SK-N-SH (cell line): ENCODE measurements around the gene VTN. TPM values are rescaled to one million over a fixed set of nuclear protein-coding genes. Genes with fewer than 3 reads are reported as not detected.

Source experiments
- CTCF ChIA-PET: fragments of 300-600, 350-600 bp; formaldehyde crosslinking; extraction: SDS; loops from one replicate; lab custom pipeline; 2021; lab: Yijun Ruan, JAX
- POLR2A ChIA-PET: fragments of 350-600 bp; sonication (Branson Sonifier 250); formaldehyde crosslinking; extraction: SDS; loops from one replicate; lab custom pipeline; 2020; ENCODE audit warnings: antibody characterized with exemption, inconsistent platforms; lab: Yijun Ruan, JAX
- DNase-seq: peaks from one replicate; pipeline ENCODE4 v3.0.0; 2012
- H2AFZ ChIP-seq: fragments of 200-600 bp; sonication (generic); 2 replicates; pipeline ENCODE4 v1.8.1; 2016; ENCODE audit warnings: antibody characterized with exemption, mild to moderate bottlenecking, low read depth
- H3F3A ChIP-seq: fragments of 200-600 bp; sonication (generic); replicated peaks from 2 replicates; pipeline ENCODE3; 2016; ENCODE audit warnings: antibody characterized with exemption, mild to moderate bottlenecking; ENCODE audit not compliant: insufficient read depth
- H3K27ac ChIP-seq, 2 experiments: fragments of 200-500 bp in 1 of 2; fragments of 200-600 bp in 1 of 2; sonication (Bioruptor generic) in 1 of 2; sonication (generic), shearing (Covaris generic) in 1 of 2; 2 replicates each; pipeline versions ENCODE4 v1.5.1 to v1.6.1; 2014 to 2016; ENCODE audit warnings: low read depth in 2 of 2, inconsistent platforms in 1 of 2, low read length in 1 of 2, mild to moderate bottlenecking in 1 of 2, mixed read lengths in 1 of 2
- H3K27me3 ChIP-seq: fragments of 200-600 bp; sonication (generic), shearing (Covaris generic); 2 replicates; pipeline ENCODE4 v1.6.1; 2016; ENCODE audit warnings: mixed run types; ENCODE audit not compliant: insufficient read depth
- H3K36me3 ChIP-seq, 2 experiments: fragments of 200-500 bp in 1 of 2; fragments of 200-600 bp in 1 of 2; sonication (Bioruptor generic) in 1 of 2; sonication (generic) in 1 of 2; replicated peaks in 1 of 2; 2 replicates each; pipeline versions ENCODE3 to v1.5.1; 2014 to 2016; ENCODE audit warnings: low read length in 1 of 2, mild to moderate bottlenecking in 1 of 2; ENCODE audit not compliant: insufficient read depth in 2 of 2, control insufficient read depth in 1 of 2
- H3K4me1 ChIP-seq, 2 experiments: fragments of 200-500 bp in 1 of 2; fragments of 200-600 bp in 1 of 2; sonication (Bioruptor generic) in 1 of 2; sonication (generic), shearing (Covaris generic) in 1 of 2; 2 replicates each; pipeline versions ENCODE4 v1.5.1 to v1.6.1; 2014 to 2016; ENCODE audit warnings: low read depth in 1 of 2, low read length in 1 of 2, mixed run types in 1 of 2; ENCODE audit not compliant: insufficient read depth in 2 of 2, control insufficient read depth in 1 of 2
- H3K4me2 ChIP-seq: fragments of 200-600 bp; sonication (generic), shearing (Covaris generic); 2 replicates; pipeline ENCODE4 v1.6.1; 2017; ENCODE audit warnings: mixed run types
- H3K4me3 ChIP-seq, 2 experiments: fragments of 200-500 bp in 1 of 2; fragments of 200-600 bp in 1 of 2; sonication (Bioruptor generic) in 1 of 2; sonication (generic), shearing (Covaris generic) in 1 of 2; 2 replicates each; pipeline versions ENCODE4 v1.5.1 to v1.8.1; 2014 to 2016; ENCODE audit warnings: low read depth in 2 of 2, inconsistent platforms in 1 of 2, low read length in 1 of 2, mild to moderate bottlenecking in 1 of 2, mixed read lengths in 1 of 2, moderate library complexity in 1 of 2
- H3K79me2 ChIP-seq: fragments of 200-600 bp; sonication (generic); 2 replicates; pipeline ENCODE4 v1.8.1; 2017; ENCODE audit warnings: mild to moderate bottlenecking; ENCODE audit not compliant: insufficient read depth
- H3K9ac ChIP-seq: fragments of 200-600 bp; sonication (generic); 2 replicates; pipeline ENCODE4 v1.6.1; 2017; ENCODE audit warnings: mixed run types
- H3K9me2 ChIP-seq: fragments of 200-600 bp; sonication (generic); 2 replicates; pipeline ENCODE4 v1.6.1; 2017; ENCODE audit warnings: mixed run types
- H3K9me3 ChIP-seq: fragments of 200-600 bp; sonication (generic); 2 replicates; pipeline ENCODE4 v1.6.1; 2017; ENCODE audit warnings: mixed run types, mild to moderate bottlenecking, moderate library complexity
- H4K20me1 ChIP-seq: fragments of 200-600 bp; sonication (generic); 2 replicates; pipeline ENCODE4 v1.6.1; 2017; ENCODE audit warnings: mild to moderate bottlenecking, mixed run types; ENCODE audit not compliant: insufficient read depth
- CHD2 ChIP-seq: fragments of 150-350 bp; IDR thresholded peaks from 2 replicates; pipeline ENCODE4 v1.6.1; 2018; ENCODE audit warnings: low read length; ENCODE audit not compliant: partially characterized antibody
- ELF1 ChIP-seq: IDR thresholded peaks from 2 replicates; pipeline ENCODE4 v1.4.0; 2012
- EZH2phosphoT487 ChIP-seq: fragments of 200-600 bp; sonication (generic); IDR thresholded peaks from 2 replicates; pipeline ENCODE4 v1.6.1; 2017; ENCODE audit warnings: low read depth, mixed run types, mild to moderate bottlenecking, antibody characterized with exemption, moderate library complexity, borderline replicate concordance
- FOSL2 ChIP-seq: IDR thresholded peaks from 2 replicates; pipeline ENCODE4 v1.4.0; 2012; ENCODE audit warnings: low read depth, mild to moderate bottlenecking, moderate library complexity, borderline replicate concordance
- JUND ChIP-seq: IDR thresholded peaks from 2 replicates; pipeline ENCODE4 v1.4.0; 2012
- MEF2A ChIP-seq: IDR thresholded peaks from 2 replicates; pipeline ENCODE4 v1.4.0; 2012; ENCODE audit warnings: low read depth, borderline replicate concordance
- MXI1 ChIP-seq: IDR thresholded peaks from 2 replicates; pipeline ENCODE4 v1.6.1; 2012; ENCODE audit warnings: mild to moderate bottlenecking, low read depth, low read length, improper control_type of control experiment
- NFIC ChIP-seq: IDR thresholded peaks from 2 replicates; pipeline ENCODE4 v1.4.0; 2012; ENCODE audit warnings: borderline replicate concordance
- NRF1 ChIP-seq: IDR thresholded peaks from 2 replicates; pipeline ENCODE4 v1.6.1; 2012; ENCODE audit warnings: low read depth, mild to moderate bottlenecking, low read length
- RFX5 ChIP-seq: IDR thresholded peaks from 2 replicates; pipeline ENCODE4 v1.6.1; 2012; ENCODE audit warnings: mild to moderate bottlenecking, improper control_type of control experiment, low read length
- RXRA ChIP-seq: IDR thresholded peaks from 2 replicates; pipeline ENCODE4 v1.4.0; 2012; ENCODE audit warnings: low read depth, mild to moderate bottlenecking, borderline replicate concordance
- SIN3A ChIP-seq: IDR thresholded peaks from 2 replicates; pipeline ENCODE4 v1.6.1; 2012; ENCODE audit warnings: low read depth, mild to moderate bottlenecking, low read length, moderate library complexity, borderline replicate concordance
- SMC3 ChIP-seq: IDR thresholded peaks from 2 replicates; pipeline ENCODE4 v1.6.1; 2012; ENCODE audit warnings: low read depth, low read length, improper control_type of control experiment
- TCF12 ChIP-seq: IDR thresholded peaks from 2 replicates; pipeline ENCODE4 v1.4.0; 2012
- TEAD4 ChIP-seq: IDR thresholded peaks from 2 replicates; pipeline ENCODE4 v1.4.0; 2012; ENCODE audit warnings: mild to moderate bottlenecking, borderline replicate concordance; ENCODE audit not compliant: insufficient read depth
- WGBS: methylation state at CpG from one replicate; pipeline ENCODE4 v1.1.6; 2017; ENCODE audit warnings: low lambda C conversion rate; 5-methylcytosine and 5-hydroxymethylcytosine counted together
- polyA plus RNA-seq, 3 experiments: library from polyadenylated mRNA; depleted of rRNA; stranded (reverse); fragments of >200 nt; gene quantifications; 2 replicates each; pipeline ENCODE4 v1.2.3, GENCODE V29; 2012
- TF ChIP-seq, protein P1 (sequence below): fragments of 150-350 bp; IDR thresholded peaks from 2 replicates; pipeline ENCODE4 v1.6.1; 2017; ENCODE audit warnings: antibody characterized with exemption, low read length, low read depth, borderline replicate concordance
- TF ChIP-seq, protein P2 (sequence below): IDR thresholded peaks from 2 replicates; pipeline ENCODE4 v1.4.0; 2012; ENCODE audit warnings: low read depth, borderline replicate concordance
- TF ChIP-seq, protein P3 (sequence below): fragments of 200-600 bp; sonication (generic); IDR thresholded peaks from 2 replicates; pipeline ENCODE4 v1.6.1; 2017; ENCODE audit warnings: antibody characterized with exemption, mild to moderate bottlenecking, moderate library complexity

The VTN gene
- polyA plus RNA-seq, 1 of the 3 experiments (the other 2 are of a cell fraction): 1.2 TPM

DNA sequence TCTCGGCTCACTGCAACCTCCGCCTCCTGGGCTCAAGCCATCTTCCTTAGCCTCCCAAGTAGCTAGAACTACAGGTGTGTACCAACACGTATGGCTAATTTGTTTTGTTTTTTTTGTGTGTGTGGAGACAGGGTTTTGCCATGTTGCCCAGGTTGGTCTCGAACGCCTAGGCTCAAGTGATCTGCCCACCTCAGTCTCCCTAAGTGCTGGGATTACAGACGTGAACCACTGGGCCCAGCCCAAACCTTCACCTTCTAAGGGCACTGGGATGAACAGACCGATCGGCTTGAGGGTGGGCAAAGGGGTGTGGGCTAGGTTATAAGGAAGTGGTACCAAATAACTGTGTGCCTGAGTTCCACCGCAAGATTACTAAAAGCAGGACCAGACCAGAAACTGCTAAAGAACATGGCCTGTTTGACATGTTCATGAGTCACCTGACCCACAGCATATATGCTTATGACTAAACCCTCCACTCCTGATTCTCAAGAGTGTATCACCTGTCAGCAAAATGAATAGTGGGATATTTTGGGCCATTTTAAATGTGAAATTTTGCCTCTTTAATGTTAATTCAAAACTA is 43.0 kb downstream of the VTN start:
- CTCF ChIA-PET: no interaction called here
- peaks cover 25 to 49% of the 10 kb centered on the region in 2 experiments for H3K36me3 ChIP-seq
- WGBS: 93% methylated on average over 9 of the region's 9 CpGs
- no peak overlapping the region for H3K4me2 ChIP-seq
- no peaks in the 10 kb centered on the region for H4K20me1 ChIP-seq
- H3K79me2 ChIP-seq: peaks cover 19% of the 10 kb centered on the region
- POLR2A ChIA-PET: no interaction called here
- H3F3A ChIP-seq: peaks cover 4% of the 10 kb centered on the region
- H3K9me3 ChIP-seq: no peaks in the 10 kb centered on the region
- no peak for TF ChIP-seq SIN3A
- no peak for DNase-seq
- H2AFZ ChIP-seq: no peak overlapping the region
- H3K4me3 ChIP-seq: no peak overlapping the region
- no peak overlapping the region for H3K9ac ChIP-seq
- H3K27me3 ChIP-seq: no peaks in the 10 kb centered on the region
- H3K4me1 ChIP-seq: peaks cover 0 to 2% of the 10 kb centered on the region in 2 experiments; a peak in 1 of 4 replicates
- no peaks in the 10 kb centered on the region for H3K9me2 ChIP-seq
- no peak overlapping the region for H3K27ac ChIP-seq

DNA sequence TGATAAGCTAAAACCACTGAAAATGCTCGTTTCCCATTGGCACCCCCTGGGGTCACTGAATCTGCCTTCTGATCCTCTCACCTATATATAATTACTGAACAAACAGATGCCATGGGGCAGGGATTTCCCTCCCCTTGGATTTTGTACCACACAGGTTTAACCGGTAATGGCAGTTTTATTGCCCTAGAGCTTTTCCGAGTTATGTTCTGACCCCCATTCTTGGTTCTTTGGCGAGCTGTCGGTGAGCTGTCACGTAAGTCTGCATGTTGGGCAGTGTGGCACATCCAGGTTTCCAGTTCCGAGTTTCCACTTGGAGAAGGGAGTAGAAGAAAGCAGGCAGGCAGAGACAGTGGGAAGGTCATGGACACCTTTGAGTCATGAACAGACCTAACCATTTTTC is 44.0 kb downstream of the VTN start:
- Histone ChIP-seq H4K20me1 (no peaks in the 10 kb centered on the region), H3K27me3 (no peaks in the 10 kb centered on the region), H3K9me3 (no peaks in the 10 kb centered on the region), H3K9me2 (no peaks in the 10 kb centered on the region), H3K79me2 (peaks cover 10% of the 10 kb centered on the region; the same call in 1 of the 2 replicates), H3F3A (peaks cover 4% of the 10 kb centered on the region), H3K4me2 (no peak overlapping the region), H2AFZ (no peak overlapping the region), H3K4me1 (peaks cover 0 to 2% of the 10 kb centered on the region in 2 experiments; a peak in 1 of 4 replicates), H3K9ac (no peak overlapping the region), H3K36me3 (peaks cover 25 to 39% of the 10 kb centered on the region in 2 experiments), H3K27ac (no peak overlapping the region), H3K4me3 (no peak overlapping the region)
- TF ChIP-seq CHD2 (no peak), JUND (no peak), RXRA (no peak), TCF12 (no peak), TEAD4 (no peak), SMC3 (no peak)
- TF ChIP-seq, protein P1, sequence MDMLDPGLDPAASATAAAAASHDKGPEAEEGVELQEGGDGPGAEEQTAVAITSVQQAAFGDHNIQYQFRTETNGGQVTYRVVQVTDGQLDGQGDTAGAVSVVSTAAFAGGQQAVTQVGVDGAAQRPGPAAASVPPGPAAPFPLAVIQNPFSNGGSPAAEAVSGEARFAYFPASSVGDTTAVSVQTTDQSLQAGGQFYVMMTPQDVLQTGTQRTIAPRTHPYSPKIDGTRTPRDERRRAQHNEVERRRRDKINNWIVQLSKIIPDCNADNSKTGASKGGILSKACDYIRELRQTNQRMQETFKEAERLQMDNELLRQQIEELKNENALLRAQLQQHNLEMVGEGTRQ: no peak
- TF ChIP-seq, protein P2, sequence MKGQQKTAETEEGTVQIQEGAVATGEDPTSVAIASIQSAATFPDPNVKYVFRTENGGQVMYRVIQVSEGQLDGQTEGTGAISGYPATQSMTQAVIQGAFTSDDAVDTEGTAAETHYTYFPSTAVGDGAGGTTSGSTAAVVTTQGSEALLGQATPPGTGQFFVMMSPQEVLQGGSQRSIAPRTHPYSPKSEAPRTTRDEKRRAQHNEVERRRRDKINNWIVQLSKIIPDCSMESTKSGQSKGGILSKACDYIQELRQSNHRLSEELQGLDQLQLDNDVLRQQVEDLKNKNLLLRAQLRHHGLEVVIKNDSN: no peak
- CTCF ChIA-PET: interaction anchor here (0.7 to 1.9 kb wide), 4 partner anchors 9 to 521 kb away, joined by 3 to 6 read pairs (median 4); partner anchors contain the start of genes IFT20 and TNFAIP1
- POLR2A ChIA-PET: no interaction called here
- no peak for DNase-seq
- 93% methylated on average over 7 of the region's 7 CpGs for WGBS

DNA sequence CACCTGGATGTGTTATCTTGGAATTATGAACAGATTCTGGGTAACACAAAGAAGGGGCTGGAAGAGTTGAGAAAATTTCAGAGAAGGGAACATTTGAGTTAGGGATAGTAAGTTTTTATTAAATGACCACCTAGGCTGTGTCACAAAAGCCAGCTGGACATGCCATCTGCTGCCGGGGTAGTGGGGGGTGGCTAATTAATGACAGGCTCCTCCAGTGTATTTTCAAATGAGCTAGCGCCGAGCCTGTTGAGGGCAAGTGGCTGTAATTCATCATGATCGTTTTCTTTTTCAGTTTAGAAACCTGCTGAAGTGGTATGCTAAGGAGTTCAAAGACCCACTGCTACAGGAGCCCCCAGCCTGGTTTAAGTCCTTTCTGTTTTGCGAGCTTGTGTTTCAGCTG is 44.9 kb downstream of the VTN start:
- Histone ChIP-seq H3K79me2 (peaks cover 18% of the 10 kb centered on the region), H2AFZ (no peak overlapping the region)
- 67% methylated on average over 5 of the region's 5 CpGs for WGBS

More for the DNA sequence above, 44.9 kb downstream of the VTN start:
- Histone ChIP-seq H3K9me2 (no peaks in the 10 kb centered on the region), H3K4me1 (peaks cover 0 to 6% of the 10 kb centered on the region in 2 experiments; a peak in 1 of 4 replicates), H3K9me3 (no peaks in the 10 kb centered on the region), H3K27ac (no peak overlapping the region; a peak in 1 of 4 replicates), H3K36me3 (peaks cover 25 to 32% of the 10 kb centered on the region in 2 experiments), H3K9ac (no peak overlapping the region), H3F3A (peaks cover 4% of the 10 kb centered on the region), H3K4me3 (no peak overlapping the region), H3K4me2 (no peak overlapping the region), H4K20me1 (no peaks in the 10 kb centered on the region), H3K27me3 (no peaks in the 10 kb centered on the region)
- ChIA-PET POLR2A (no interaction called here), CTCF (interaction anchor here (0.9 to 1.9 kb wide), 4 partner anchors 10 to 520 kb away, joined by 3 to 6 read pairs (median 4); partner anchors contain the start of genes IFT20 and TNFAIP1)
- no peak for TF ChIP-seq TCF12
- TF ChIP-seq, protein P3, sequence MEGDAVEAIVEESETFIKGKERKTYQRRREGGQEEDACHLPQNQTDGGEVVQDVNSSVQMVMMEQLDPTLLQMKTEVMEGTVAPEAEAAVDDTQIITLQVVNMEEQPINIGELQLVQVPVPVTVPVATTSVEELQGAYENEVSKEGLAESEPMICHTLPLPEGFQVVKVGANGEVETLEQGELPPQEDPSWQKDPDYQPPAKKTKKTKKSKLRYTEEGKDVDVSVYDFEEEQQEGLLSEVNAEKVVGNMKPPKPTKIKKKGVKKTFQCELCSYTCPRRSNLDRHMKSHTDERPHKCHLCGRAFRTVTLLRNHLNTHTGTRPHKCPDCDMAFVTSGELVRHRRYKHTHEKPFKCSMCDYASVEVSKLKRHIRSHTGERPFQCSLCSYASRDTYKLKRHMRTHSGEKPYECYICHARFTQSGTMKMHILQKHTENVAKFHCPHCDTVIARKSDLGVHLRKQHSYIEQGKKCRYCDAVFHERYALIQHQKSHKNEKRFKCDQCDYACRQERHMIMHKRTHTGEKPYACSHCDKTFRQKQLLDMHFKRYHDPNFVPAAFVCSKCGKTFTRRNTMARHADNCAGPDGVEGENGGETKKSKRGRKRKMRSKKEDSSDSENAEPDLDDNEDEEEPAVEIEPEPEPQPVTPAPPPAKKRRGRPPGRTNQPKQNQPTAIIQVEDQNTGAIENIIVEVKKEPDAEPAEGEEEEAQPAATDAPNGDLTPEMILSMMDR: no peak
- TF ChIP-seq, protein P2: no peak
- TF ChIP-seq NFIC: no peak
- TF ChIP-seq ELF1: no peak
- no peak for TF ChIP-seq SMC3
- no peak for TF ChIP-seq FOSL2
- no peak for TF ChIP-seq MXI1
- no peak for TF ChIP-seq NRF1
- TF ChIP-seq CHD2: no peak
- TF ChIP-seq EZH2phosphoT487: no peak
- no peak for TF ChIP-seq RFX5
- no peak for TF ChIP-seq MEF2A
- DNase-seq: no peak
